ENCODE results near the gene THBD.

Gene THBD

DNA sequence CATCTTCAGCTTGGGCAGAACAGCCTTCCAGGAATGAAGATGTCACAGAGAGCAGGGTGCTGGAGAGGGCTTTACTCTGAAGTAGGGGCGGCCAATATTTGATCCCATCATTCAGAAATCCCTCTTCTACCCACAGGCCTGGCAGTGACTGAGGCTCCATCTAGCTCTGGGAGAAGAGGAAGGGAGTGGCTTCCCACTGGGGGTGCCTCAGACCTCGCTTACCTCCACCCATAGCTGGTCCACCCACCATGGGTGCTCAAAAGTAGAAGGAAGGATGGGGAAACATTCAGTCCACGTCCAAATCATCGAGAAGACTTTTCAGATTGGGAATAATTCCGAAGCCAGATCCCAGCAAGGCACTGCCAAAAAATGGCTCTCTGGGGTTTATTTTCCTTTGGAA lies 11.8 kb upstream of the THBD start:
- no peak for DNase-seq

DNA sequence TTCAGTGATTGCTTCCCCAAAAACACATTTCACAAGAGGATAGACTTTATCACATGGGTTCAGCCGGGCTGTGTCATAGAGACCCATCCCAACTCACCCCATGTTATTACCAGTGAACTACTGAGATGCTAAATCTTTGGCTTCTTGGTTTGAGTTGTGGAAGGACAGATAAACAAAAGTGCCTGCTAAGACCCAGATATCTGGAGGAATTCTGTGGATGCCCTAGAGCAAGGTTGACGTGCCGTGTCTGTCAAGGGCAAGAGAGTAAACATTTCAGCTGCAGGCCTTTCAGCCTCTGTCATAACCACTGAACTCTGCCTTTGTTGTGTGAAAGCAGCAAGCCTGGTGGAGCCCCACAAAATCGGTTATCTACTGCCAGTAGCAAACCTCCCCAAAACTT lies 11.2 kb upstream of the THBD start:
- DNase-seq = no peak

DNA sequence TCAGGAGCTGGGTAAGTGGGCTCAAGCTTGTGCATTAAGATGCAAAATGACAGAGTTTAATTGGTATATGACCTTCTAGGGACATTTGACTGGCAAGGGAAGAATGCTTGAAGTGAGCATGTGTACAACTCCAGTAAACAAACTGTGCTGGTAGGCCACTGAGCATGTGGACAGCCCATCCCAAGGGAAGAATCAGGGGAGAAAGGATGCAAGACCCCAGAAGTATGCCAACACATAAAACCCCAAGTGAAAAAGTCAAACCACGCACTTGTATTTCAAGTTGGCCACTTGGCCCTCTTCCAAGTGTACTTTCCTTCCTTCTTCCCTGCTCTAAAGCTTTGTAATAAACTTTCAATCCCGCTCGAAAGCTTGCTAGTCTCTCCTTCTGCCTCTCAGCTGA lies 10.4 kb upstream of the THBD start:
- no peak for DNase-seq

DNA sequence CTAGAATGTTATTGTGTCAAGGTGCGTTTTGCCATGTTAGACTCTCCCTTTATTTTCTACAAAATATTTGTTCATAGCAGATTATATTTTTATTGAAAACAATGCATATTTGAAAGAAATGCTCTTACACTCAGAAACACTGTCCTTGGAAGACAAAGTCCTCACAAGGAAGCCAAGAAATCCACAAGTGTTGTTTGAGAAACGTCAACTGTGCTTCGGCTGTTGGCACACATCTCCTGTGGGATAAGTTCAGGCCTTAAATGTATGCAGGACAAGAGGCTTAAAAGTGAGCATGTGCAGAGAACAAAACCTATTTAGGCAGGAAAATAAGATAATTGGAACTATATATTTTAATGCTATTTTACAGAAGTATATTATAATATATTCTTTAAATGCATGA lies 9.5 kb upstream of the THBD start:
- DNase-seq = no peak

DNA sequence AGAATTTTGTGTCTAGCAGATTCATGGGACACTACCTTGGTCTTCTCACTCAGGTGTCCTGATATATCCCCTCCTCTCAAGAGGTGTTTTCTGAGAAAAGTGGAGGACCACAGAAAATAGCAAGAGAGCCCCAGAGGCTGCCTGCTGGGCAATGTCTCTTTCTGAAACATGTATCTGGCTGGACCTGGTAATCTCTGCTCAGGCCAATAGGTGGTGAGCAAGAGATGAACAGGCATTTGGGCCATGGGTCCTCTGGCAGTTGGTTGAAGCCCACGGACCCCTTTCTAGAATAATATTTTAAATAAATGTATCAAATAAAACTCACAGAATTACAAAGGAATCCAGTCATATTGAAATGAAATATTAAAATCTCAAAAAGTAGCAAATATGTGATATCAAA lies 8.8 kb upstream of the THBD start:
- DNase-seq = no peak

- no peak for DNase-seq
These were observed 3.4 kb upstream of the THBD start for GRCh38 chr20:23052904-23053303.

DNA sequence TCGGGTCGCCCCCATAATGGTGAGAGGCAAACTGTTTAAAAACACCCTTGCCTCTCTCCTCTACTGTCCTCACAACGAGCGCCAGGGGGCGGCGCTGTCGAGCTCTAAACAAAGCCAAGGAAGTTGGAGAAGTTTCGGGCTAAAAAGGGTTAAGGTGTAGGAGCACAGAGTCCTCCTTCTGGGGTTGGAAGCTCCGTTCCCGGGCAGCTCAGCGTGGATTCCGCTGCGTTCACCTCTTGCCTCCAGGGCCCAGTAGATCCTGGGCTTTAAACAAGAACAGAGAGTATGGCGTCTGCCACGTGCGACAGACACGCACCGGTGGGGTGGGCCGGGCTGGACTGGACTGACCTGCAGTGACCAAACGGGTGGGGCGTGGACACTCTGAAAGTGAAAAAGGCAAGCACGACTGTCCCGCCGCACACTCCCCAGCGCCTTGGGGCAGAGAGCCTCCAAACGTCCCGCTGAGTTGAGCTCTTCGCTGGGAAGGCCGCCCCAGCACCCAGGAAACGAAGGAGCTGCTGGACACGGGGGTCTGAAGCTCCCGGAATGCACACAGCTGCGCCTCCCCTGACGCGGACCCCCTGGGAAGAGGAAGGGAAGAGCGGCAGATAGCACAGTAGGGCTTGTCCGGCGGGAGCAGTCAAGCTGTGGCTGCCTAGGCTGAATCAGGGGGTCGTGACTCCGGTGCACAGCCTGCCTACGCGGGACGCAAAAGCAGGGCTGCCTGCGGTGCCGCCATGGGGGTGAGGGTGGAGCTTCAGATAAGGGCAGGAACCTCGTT lies 1.6 kb upstream of the THBD start:
- peak in 1 of 2 experiments; percentile 35 for DNase-seq

GRCh38 chr20:23050076-23050838 lies 785 bp upstream of the THBD start:
- DNase-seq = peak in 1 of 2 experiments; percentile 31

DNA sequence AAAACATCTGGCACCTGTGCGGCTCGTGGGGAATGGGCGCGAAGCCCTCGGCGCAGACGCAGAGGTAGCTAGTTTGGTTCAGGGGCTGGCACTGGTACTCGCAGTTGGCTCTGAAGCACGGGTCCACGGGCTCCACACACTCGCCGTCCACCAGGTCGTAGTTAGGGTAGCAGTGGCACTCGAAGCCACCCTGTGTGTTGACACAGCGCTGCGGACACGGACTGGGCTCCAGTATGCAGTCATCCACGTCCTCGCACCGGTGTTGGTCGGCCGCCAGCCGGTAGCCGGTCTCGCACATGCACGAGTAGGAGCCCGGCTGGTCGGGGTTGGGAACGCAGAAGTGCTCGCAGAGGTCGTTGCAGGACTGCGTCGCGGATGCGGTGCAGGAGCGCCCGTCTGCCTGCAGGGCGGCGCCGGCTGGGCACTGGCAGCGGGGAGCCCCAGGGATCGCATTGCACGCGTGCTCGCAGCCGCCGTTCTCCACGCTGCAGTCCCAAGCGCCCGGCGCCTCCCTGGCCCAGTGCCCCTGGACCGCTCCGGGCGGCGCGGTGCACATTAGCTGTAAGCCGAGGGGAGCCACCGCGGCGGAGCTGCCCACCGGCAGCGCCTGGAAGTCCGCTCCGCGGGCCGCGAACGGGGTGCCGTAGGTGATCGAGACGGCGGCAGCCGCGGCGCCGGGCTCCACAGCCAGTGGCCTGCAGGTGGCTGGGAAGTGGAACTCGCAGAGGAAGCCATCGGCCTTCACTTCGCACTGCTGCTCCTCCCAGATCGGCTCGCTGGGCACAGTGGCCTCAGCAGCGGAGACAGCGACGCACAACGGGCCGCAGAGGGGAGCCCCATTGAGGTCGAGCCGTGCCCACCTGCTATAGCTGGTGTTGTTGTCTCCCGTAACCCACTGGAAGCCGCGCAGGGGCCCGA lies 930 bp downstream of the THBD start:
- DNase-seq = peak in 1 of 2 experiments; percentile 41

- DNase-seq = peak in 1 of 2 experiments; percentile 19
These were observed 1.7 kb downstream of the THBD start for GRCh38 chr20:23047738-23048214.

- DNase-seq = no peak
These were observed 2.3 kb downstream of the THBD start for GRCh38 chr20:23047001-23047737.

DNA sequence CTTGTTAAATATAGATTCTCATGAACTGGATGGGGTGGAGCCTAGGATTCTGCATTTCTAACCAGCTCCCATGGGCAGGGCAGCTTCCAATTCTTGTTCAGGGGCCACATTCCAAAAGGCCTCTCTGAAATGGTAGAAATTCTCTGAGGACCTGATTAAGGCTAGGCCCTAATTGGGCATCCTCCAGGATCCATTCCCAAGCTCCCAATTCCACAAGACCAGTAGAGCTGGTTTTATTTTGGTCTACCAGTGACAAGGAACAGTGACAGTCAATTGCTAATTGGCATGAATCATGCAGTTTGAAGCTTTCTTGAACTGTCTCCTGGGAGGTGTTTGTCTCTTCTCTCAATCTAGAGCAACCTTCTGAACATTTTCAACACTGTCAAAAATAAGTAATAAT lies 3.0 kb downstream of the THBD start:
- DNase-seq = no peak

- DNase-seq = no peak
These were observed 6.1 kb downstream of the THBD start for GRCh38 chr20:23043376-23043775.

DNA sequence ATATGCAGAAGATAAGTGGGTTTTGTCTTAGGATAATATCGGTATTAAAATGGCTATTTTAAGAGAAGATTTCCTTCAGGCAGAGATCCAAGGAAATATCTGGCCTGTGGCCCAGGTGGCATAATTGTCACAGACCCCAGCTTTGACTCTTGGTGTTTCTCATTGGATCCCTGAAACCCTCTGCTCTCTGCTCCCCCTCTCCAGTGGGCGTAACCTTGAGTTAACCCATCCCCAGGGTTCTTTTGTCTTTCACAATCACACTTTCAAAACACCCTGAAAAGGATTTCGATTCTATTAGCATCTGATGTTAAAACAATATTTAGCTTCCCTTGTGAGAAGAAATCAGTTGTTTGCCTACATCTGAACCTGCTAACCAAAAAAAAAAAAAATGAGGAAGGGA lies 7.2 kb downstream of the THBD start:
- no peak for DNase-seq

- no peak for DNase-seq
These were observed 9.5 kb downstream of the THBD start for GRCh38 chr20:23039885-23040508.

GRCh38 chr20:23039136-23039875 lies 10.2 kb downstream of the THBD start:
- no peak for DNase-seq

DNA sequence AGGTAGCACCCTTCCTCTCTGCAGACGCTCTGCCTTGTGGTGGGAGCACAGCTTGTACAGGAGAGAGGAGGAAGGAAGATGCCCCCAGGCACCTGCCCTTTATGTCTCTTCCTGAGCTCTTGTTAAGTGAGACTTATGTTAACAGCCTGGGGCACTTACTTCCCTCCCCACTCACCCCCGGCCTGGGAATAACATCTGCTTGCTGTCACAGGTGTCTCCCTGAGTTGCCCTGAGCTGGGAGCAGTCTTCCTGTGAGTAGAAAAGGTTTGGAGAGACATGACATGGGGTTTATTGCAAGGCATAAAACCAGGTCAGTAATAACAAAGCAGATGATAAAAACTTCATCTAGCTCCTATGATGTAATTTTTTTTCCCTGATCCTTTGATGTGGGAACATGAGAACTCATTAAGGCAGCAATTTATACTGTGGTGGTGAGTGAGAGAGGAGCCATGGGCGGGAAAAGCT lies 12.4 kb downstream of the THBD start:
- DNase-seq = no peak

DNA sequence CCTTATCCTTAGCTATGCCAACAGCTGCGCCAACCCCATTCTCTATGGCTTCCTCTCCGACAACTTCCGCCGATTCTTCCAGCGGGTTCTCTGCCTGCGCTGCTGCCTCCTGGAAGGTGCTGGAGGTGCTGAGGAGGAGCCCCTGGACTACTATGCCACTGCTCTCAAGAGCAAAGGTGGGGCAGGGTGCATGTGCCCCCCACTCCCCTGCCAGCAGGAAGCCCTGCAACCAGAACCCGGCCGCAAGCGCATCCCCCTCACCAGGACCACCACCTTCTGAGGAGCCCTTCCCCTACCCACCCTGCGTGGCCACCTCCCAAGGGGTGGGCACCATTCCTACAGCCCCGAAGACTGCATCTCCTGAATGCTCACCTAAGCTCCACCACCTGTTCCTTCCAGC lies 13.1 kb downstream of the THBD start:
- no peak for DNase-seq

DNA sequence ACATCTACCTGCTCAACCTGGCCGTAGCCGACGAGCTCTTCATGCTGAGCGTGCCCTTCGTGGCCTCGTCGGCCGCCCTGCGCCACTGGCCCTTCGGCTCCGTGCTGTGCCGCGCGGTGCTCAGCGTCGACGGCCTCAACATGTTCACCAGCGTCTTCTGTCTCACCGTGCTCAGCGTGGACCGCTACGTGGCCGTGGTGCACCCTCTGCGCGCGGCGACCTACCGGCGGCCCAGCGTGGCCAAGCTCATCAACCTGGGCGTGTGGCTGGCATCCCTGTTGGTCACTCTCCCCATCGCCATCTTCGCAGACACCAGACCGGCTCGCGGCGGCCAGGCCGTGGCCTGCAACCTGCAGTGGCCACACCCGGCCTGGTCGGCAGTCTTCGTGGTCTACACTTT lies 13.7 kb downstream of the THBD start:
- DNase-seq = no peak

DNA sequence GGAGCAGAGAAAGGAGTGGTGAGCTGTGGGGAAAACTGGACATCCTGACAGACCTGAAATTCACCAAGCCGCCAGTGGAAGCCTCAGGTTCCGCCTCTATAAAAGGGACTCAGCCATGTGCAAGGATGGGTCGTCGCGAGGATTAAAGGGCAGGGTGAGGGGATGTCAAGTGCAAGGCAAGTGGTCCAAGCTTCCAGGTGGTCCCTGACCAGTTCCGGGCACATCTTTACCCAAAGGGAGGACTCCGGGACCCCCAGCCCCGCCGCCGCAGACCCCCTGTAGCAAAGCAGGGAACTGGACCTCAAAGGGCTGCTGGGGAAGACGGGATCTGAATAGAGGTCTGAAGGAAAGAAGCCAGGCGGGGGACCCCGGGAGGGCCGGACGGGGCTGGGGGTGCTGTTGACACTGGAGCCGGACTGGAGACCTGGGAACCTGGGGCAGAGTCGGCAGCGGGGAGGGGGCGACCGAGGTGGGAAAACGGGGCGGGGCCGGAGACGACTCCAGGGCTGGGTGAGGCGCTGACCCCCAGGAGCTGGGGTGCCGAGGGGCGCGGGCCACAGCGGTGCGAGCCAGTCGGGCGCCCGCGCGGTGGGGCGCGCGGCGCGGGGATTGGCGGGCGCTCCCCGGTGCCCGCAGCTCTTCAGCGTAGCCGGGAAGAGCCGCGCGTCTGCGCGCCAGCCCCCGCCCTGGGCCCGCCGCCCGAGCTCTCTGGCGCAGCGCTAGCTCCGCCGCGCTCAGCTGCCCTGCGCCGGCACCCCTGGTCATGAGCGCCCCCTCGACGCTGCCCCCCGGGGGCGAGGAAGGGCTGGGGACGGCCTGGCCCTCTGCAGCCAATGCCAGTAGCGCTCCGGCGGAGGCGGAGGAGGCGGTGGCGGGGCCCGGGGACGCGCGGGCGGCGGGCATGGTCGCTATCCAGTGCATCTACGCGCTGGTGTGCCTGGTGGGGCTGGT lies 14.5 kb downstream of the THBD start, which contains the start of gene SSTR4:
TSS of gene SSTR4 (plus strand) at position 592 of the 951 bp plus-strand sequence. CDS start at position 764, 172 bp downstream.
- no peak for DNase-seq

Data from SW 1271 (cell line).